Measurements from ENCODE around the gene BAZ1B. TPM values are rescaled to one million over a fixed set of nuclear protein-coding genes. Genes with fewer than 3 reads are reported as not detected.
"Not testable (repeated sequence)": the region's sequence is repeated elsewhere in the genome, so short reads cannot be mapped to it uniquely, and the experiment has no call there.

Gene BAZ1B
- total RNA-seq, 2 experiments from 2014 or later: 84.5 to 86.2 TPM

- DNase-seq: peak; percentile 83
- H3K4me3 Mint-ChIP-seq: peak within 1 kb of the TSS; percentile 90
- H3K36me3 Mint-ChIP-seq (ENCODE audit: low read depth): peaks cover 24% of the 10 kb centered on the region
- H3K9me3 Mint-ChIP-seq: no peaks in the 10 kb centered on the region
- CTCF ChIA-PET: interaction anchor here (1.0 to 3.4 kb wide), 4 partner anchors 10 to 37 kb away, joined by 3 to 8 read pairs (median 6); partner anchors contain the start of genes BAZ1B and TBL2
- H3K4me1 Mint-ChIP-seq: peaks cover 44% of the 10 kb centered on the region
- H3K27ac Mint-ChIP-seq: peak within 1 kb of the TSS; percentile 94
- POLR2A ChIA-PET: interaction anchor here (0.7 to 4.9 kb wide), 14 partner anchors 9 to 181 kb away, joined by 3 to 100 read pairs (median 5); partner anchors contain the start of genes ABHD11, BAZ1B and TBL2
- H3K27me3 Mint-ChIP-seq: no peaks in the 10 kb centered on the region
These were observed 35.5 kb upstream of the BAZ1B start, which contains the start of gene BCL7B for GRCh38 chr7:73557397-73558257. Gene BCL7B, minus strand, starts transcription at chr7:73557690. Its CDS starts 112 bp downstream, at chr7:73557578.

- peak; percentile 95 for DNase-seq
- ChIA-PET POLR2A (interaction anchor here (0.6 to 4.9 kb wide), 17 partner anchors 8 to 181 kb away, joined by 3 to 100 read pairs (median 5); partner anchors contain the start of genes ABHD11, BAZ1B, STX1A and TBL2), CTCF (interaction anchor here (1.0 to 3.4 kb wide), 5 partner anchors 10 to 37 kb away, joined by 3 to 8 read pairs (median 6); partner anchors contain the start of genes BAZ1B and TBL2)
- H3K27me3 Mint-ChIP-seq: no peaks in the 10 kb centered on the region
- no peaks in the 10 kb centered on the region for H3K9me3 Mint-ChIP-seq
- peaks cover 28% of the 10 kb centered on the region for H3K36me3 Mint-ChIP-seq (ENCODE audit: low read depth)
- peaks cover 46% of the 10 kb centered on the region for H3K4me1 Mint-ChIP-seq
- peak overlapping the region; percentile 90 for H3K4me3 Mint-ChIP-seq
- peak overlapping the region; percentile 85 for H3K27ac Mint-ChIP-seq
These were observed 35.0 kb upstream of the BAZ1B start for GRCh38 chr7:73557108-73557396.

- peaks cover 44% of the 10 kb centered on the region for H3K4me1 Mint-ChIP-seq
- H3K9me3 Mint-ChIP-seq: no peaks in the 10 kb centered on the region
- H3K36me3 Mint-ChIP-seq (ENCODE audit: low read depth): peaks cover 30% of the 10 kb centered on the region
- peak overlapping the region; percentile 85 for H3K27ac Mint-ChIP-seq
- peak overlapping the region; percentile 90 for H3K4me3 Mint-ChIP-seq
- POLR2A ChIA-PET: interaction anchor here (0.6 to 4.9 kb wide), 19 partner anchors 8 to 182 kb away, joined by 3 to 100 read pairs (median 5); partner anchors contain the start of genes ABHD11, BAZ1B, STX1A and TBL2
- CTCF ChIA-PET: interaction anchor here (1.0 to 3.4 kb wide), 5 partner anchors 9 to 36 kb away, joined by 3 to 8 read pairs (median 6); partner anchors contain the start of genes BAZ1B and TBL2
- no peaks in the 10 kb centered on the region for H3K27me3 Mint-ChIP-seq
- DNase-seq: no peak
These were observed 34.4 kb upstream of the BAZ1B start for GRCh38 chr7:73556208-73557107.

- ChIA-PET POLR2A (interaction anchor here (1.5 to 4.9 kb wide), 8 partner anchors 9 to 183 kb away, joined by 3 to 100 read pairs (median 16); partner anchors contain the start of genes ABHD11, BAZ1B, STX1A and TBL2), CTCF (interaction anchor here (0.9 to 3.4 kb wide), 4 partner anchors 27 to 35 kb away, joined by 3 to 8 read pairs (median 6); partner anchors contain the start of gene BAZ1B)
- DNase-seq: no peak
- H3K9me3 Mint-ChIP-seq: no peaks in the 10 kb centered on the region
- peaks cover 41% of the 10 kb centered on the region for H3K4me1 Mint-ChIP-seq
- no peaks in the 10 kb centered on the region for H3K27me3 Mint-ChIP-seq
- peaks cover 35% of the 10 kb centered on the region for H3K36me3 Mint-ChIP-seq (ENCODE audit: low read depth)
- H3K27ac Mint-ChIP-seq: peak overlapping the region; percentile 85
- peak overlapping the region; percentile 90 for H3K4me3 Mint-ChIP-seq
These were observed 33.4 kb upstream of the BAZ1B start for GRCh38 chr7:73555411-73555982.

GRCh38 chr7:73550093-73550492 is 28.0 kb upstream of the BAZ1B start:
- not testable (repeated sequence) for H3K27me3 Mint-ChIP-seq, H3K4me3 Mint-ChIP-seq, H3K9me3 Mint-ChIP-seq, H3K27ac Mint-ChIP-seq, DNase-seq
- POLR2A ChIA-PET: interaction anchor here (3.1 kb wide), 1 partner anchor 28 kb away, joined by 16 read pairs; the partner anchor contains the start of gene BAZ1B
- peaks cover 46% of the 10 kb centered on the region for H3K36me3 Mint-ChIP-seq (ENCODE audit: low read depth)
- H3K4me1 Mint-ChIP-seq: peaks cover 42% of the 10 kb centered on the region
- CTCF ChIA-PET: interaction anchor here (1.4 kb wide), 1 partner anchor 28 kb away, joined by 4 read pairs; the partner anchor contains the start of gene BAZ1B

- ChIA-PET CTCF (interaction anchor here (1.4 kb wide), 1 partner anchor 27 kb away, joined by 4 read pairs; the partner anchor contains the start of gene BAZ1B), POLR2A (interaction anchor here (3.1 kb wide), 1 partner anchor 27 kb away, joined by 16 read pairs; the partner anchor contains the start of gene BAZ1B)
These were observed 27.1 kb upstream of the BAZ1B start for GRCh38 chr7:73549176-73549575.

GRCh38 chr7:73547841-73548240 is 25.7 kb upstream of the BAZ1B start:
- POLR2A ChIA-PET: interaction anchor here (0.8 to 3.1 kb wide), 8 partner anchors 9 to 26 kb away, joined by 3 to 16 read pairs (median 4); partner anchors contain the start of gene BAZ1B
- Mint-ChIP-seq H3K9me3 (no peaks in the 10 kb centered on the region), H3K36me3 (ENCODE audit: low read depth) (peaks cover 46% of the 10 kb centered on the region), H3K27me3 (no peaks in the 10 kb centered on the region), H3K27ac (peak overlapping the region; percentile 19), H3K4me1 (peaks cover 37% of the 10 kb centered on the region), H3K4me3 (no peak overlapping the region)
- DNase-seq: no peak
- CTCF ChIA-PET: interaction anchor here (1.0 to 1.6 kb wide), 3 partner anchors 9 to 22 kb away, joined by 3 to 5 read pairs (median 3); partner anchors contain the start of gene BCL7B

More at GRCh38 chr7:73549176-73549575, 27.1 kb upstream of the BAZ1B start:
- Mint-ChIP-seq H3K4me3 (no peak overlapping the region), H3K27ac (no peak overlapping the region), H3K27me3 (no peaks in the 10 kb centered on the region), H3K4me1 (peaks cover 35% of the 10 kb centered on the region), H3K9me3 (no peaks in the 10 kb centered on the region), H3K36me3 (ENCODE audit: low read depth) (peaks cover 44% of the 10 kb centered on the region)
- no peak for DNase-seq

GRCh38 chr7:73544678-73545077 is 22.6 kb upstream of the BAZ1B start:
- ChIA-PET CTCF (no interaction called here), POLR2A (interaction anchor here (1.4 kb wide), 1 partner anchor 12 kb away, joined by 4 read pairs; the partner anchor contains the start of gene BCL7B)
- DNase-seq: no peak
- no peak overlapping the region for H3K4me3 Mint-ChIP-seq
- peaks cover 34% of the 10 kb centered on the region for H3K4me1 Mint-ChIP-seq
- H3K36me3 Mint-ChIP-seq (ENCODE audit: low read depth): peaks cover 54% of the 10 kb centered on the region
- H3K9me3 Mint-ChIP-seq: no peaks in the 10 kb centered on the region
- no peak overlapping the region for H3K27ac Mint-ChIP-seq
- no peaks in the 10 kb centered on the region for H3K27me3 Mint-ChIP-seq

- no peaks in the 10 kb centered on the region for H3K9me3 Mint-ChIP-seq
- no peak overlapping the region for H3K27ac Mint-ChIP-seq
- no peak for DNase-seq
- H3K4me3 Mint-ChIP-seq: no peak overlapping the region
- H3K4me1 Mint-ChIP-seq: peaks cover 14% of the 10 kb centered on the region
- ChIA-PET POLR2A (interaction anchor here (1.2 to 1.6 kb wide), 3 partner anchors 10 to 24 kb away, joined by 4 read pairs; no protein-coding TSS in a partner anchor), CTCF (interaction anchor here (1.6 kb wide), 1 partner anchor 627 kb away, joined by 5 read pairs; no protein-coding TSS in a partner anchor)
- H3K36me3 Mint-ChIP-seq (ENCODE audit: low read depth): peaks cover 59% of the 10 kb centered on the region
- no peaks in the 10 kb centered on the region for H3K27me3 Mint-ChIP-seq
These were observed 19.6 kb upstream of the BAZ1B start for GRCh38 chr7:73541722-73542121.

- H3K27me3 Mint-ChIP-seq: no peaks in the 10 kb centered on the region
- ChIA-PET CTCF (interaction anchor here (0.6 kb wide), 1 partner anchor 12 kb away, joined by 3 read pairs; no protein-coding TSS in a partner anchor), POLR2A (interaction anchor here (0.9 to 4.0 kb wide), 2 partner anchors 17 to 18 kb away, joined by 3 to 20 read pairs; partner anchors contain the start of gene BAZ1B)
- H3K4me1 Mint-ChIP-seq: peaks cover 5% of the 10 kb centered on the region
- no peak overlapping the region for H3K27ac Mint-ChIP-seq
- no peaks in the 10 kb centered on the region for H3K9me3 Mint-ChIP-seq
- H3K36me3 Mint-ChIP-seq (ENCODE audit: low read depth): peaks cover 60% of the 10 kb centered on the region
- no peak overlapping the region for H3K4me3 Mint-ChIP-seq
- no peak for DNase-seq
These were observed 17.6 kb upstream of the BAZ1B start for GRCh38 chr7:73539709-73540108.

- H3K4me1 Mint-ChIP-seq, H3K4me3 Mint-ChIP-seq, H3K27me3 Mint-ChIP-seq, CTCF ChIA-PET, H3K27ac Mint-ChIP-seq, H3K9me3 Mint-ChIP-seq, DNase-seq: not testable (repeated sequence)
- peaks cover 57% of the 10 kb centered on the region for H3K36me3 Mint-ChIP-seq (ENCODE audit: low read depth)
- POLR2A ChIA-PET: interaction anchor here (0.6 to 4.0 kb wide), 3 partner anchors 9 to 17 kb away, joined by 3 to 20 read pairs (median 3); partner anchors contain the start of gene BAZ1B
These were observed 16.4 kb upstream of the BAZ1B start for GRCh38 chr7:73538510-73538909.
